Measurements from ENCODE around the gene C1orf21.
"Not testable (repeated sequence)": the region's sequence is repeated elsewhere in the genome, so short reads cannot be mapped to it uniquely, and the experiment has no call there.

Gene C1orf21

GRCh38 chr1:184386312-184387068, at the start of gene C1orf21:
Gene C1orf21 (plus strand): TSS chr1:184387029. CDS start chr1:184477510, 90,481 bp downstream.
- peak; percentile 89 for DNase-seq (ENCODE audit: low read depth)

- DNase-seq (ENCODE audit: low read depth), result not testable (repeated sequence)
Measured at GRCh38 chr1:184337865-184338264, 49.0 kb upstream of the C1orf21 start.

- peak; percentile 5 for DNase-seq (ENCODE audit: low read depth)
Measured at GRCh38 chr1:184340984-184341383, 45.8 kb upstream of the C1orf21 start.

GRCh38 chr1:184350573-184350972, 36.3 kb upstream of the C1orf21 start:
- DNase-seq (ENCODE audit: low read depth), result no peak

- DNase-seq (ENCODE audit: low read depth), result no peak
Measured at GRCh38 chr1:184351416-184351975, 35.3 kb upstream of the C1orf21 start.

- DNase-seq (ENCODE audit: low read depth), result no peak
Measured at GRCh38 chr1:184352776-184353175, 34.1 kb upstream of the C1orf21 start.

- no peak for DNase-seq (ENCODE audit: low read depth)
Measured at GRCh38 chr1:184354719-184355118, 32.1 kb upstream of the C1orf21 start.

GRCh38 chr1:184356891-184357290, 29.9 kb upstream of the C1orf21 start:
- DNase-seq (ENCODE audit: low read depth), result no peak

- no peak for DNase-seq (ENCODE audit: low read depth)
Measured at GRCh38 chr1:184358256-184358655, 28.6 kb upstream of the C1orf21 start.

- no peak for DNase-seq (ENCODE audit: low read depth)
Measured at GRCh38 chr1:184359909-184360308, 26.9 kb upstream of the C1orf21 start.

- peak; percentile 70 for DNase-seq (ENCODE audit: low read depth)
Measured at GRCh38 chr1:184362876-184363275, 24.0 kb upstream of the C1orf21 start.

GRCh38 chr1:184365699-184366098, 21.1 kb upstream of the C1orf21 start:
- DNase-seq (ENCODE audit: low read depth), result no peak

GRCh38 chr1:184366997-184367396, 19.8 kb upstream of the C1orf21 start:
- no peak for DNase-seq (ENCODE audit: low read depth)

GRCh38 chr1:184367427-184368038, 19.3 kb upstream of the C1orf21 start:
- DNase-seq (ENCODE audit: low read depth), result no peak

GRCh38 chr1:184368354-184368753, 18.5 kb upstream of the C1orf21 start:
- DNase-seq (ENCODE audit: low read depth), result no peak

- DNase-seq (ENCODE audit: low read depth), result no peak
Measured at GRCh38 chr1:184370850-184371249, 16.0 kb upstream of the C1orf21 start.

GRCh38 chr1:184373155-184373554, 13.7 kb upstream of the C1orf21 start:
- DNase-seq (ENCODE audit: low read depth), result no peak

- DNase-seq (ENCODE audit: low read depth), result peak; percentile 38
Measured at GRCh38 chr1:184376369-184376768, 10.5 kb upstream of the C1orf21 start.

GRCh38 chr1:184379111-184379752, 7.6 kb upstream of the C1orf21 start:
- DNase-seq (ENCODE audit: low read depth), result no peak

GRCh38 chr1:184380468-184380867, 6.4 kb upstream of the C1orf21 start:
- DNase-seq (ENCODE audit: low read depth), result no peak

GRCh38 chr1:184383772-184384323, 3.0 kb upstream of the C1orf21 start:
- no peak for DNase-seq (ENCODE audit: low read depth)

GRCh38 chr1:184385865-184386311, 941 bp upstream of the C1orf21 start:
- DNase-seq (ENCODE audit: low read depth), result no peak

All from EH (cell line).